OCI-LY7 (cell line): ENCODE data around the gene UCK1. TPM values are rescaled to one million over a fixed set of nuclear protein-coding genes. Genes with fewer than 3 reads are reported as not detected.

ENCODE experiments used
- BruUV-seq: library from RNA; stranded (reverse); fragments of 400-500 nt; replicated peaks from 2 replicates; lab custom pipeline; 2021; lab: Mats Ljungman, UMichigan
- CTCF ChIA-PET: fragments of 300-600 bp; sonication (Branson Sonifier 250); formaldehyde crosslinking; loops from one replicate; lab custom pipeline; 2022; ENCODE audit warnings: antibody characterized with exemption; ENCODE audit not compliant: unreplicated experiment; lab: Charles Lee
- POLR2A ChIA-PET: fragments of 300-600 bp; sonication (Branson Sonifier 250); formaldehyde crosslinking; loops from one replicate; lab custom pipeline; 2022; ENCODE audit warnings: antibody characterized with exemption; lab: Charles Lee
- DNase-seq: peaks from one replicate; pipeline ENCODE4 v3.0.0-alpha.2; 2015; ENCODE audit warnings: low spot score
- H2AFZ ChIP-seq: fragments of 200-600 bp; sonication (generic), shearing (Covaris generic); 2 replicates; pipeline ENCODE4 v1.6.1; 2014; ENCODE audit warnings: mild to moderate bottlenecking, antibody characterized with exemption, low read length, moderate library complexity
- H3K27ac ChIP-seq: fragments of 200-600 bp; sonication (generic); 2 replicates; pipeline ENCODE4 v1.5.1; 2014; ENCODE audit warnings: mixed run types, low read depth, mild to moderate bottlenecking, moderate library complexity, low read length, inconsistent platforms; ENCODE audit not compliant: poor library complexity, severe bottlenecking
- H3K36me3 ChIP-seq: fragments of 200-600 bp; sonication (generic); 2 replicates; pipeline ENCODE4 v1.6.1; 2014; ENCODE audit warnings: mild to moderate bottlenecking, antibody characterized with exemption, low read length, moderate library complexity, mixed read lengths; ENCODE audit not compliant: insufficient read depth
- H3K4me1 ChIP-seq: fragments of 200-600 bp; sonication (generic); 2 replicates; pipeline ENCODE4 v1.5.1; 2014; ENCODE audit warnings: mild to moderate bottlenecking, low read length; ENCODE audit not compliant: insufficient read depth, poor library complexity, severe bottlenecking
- H3K4me2 ChIP-seq: fragments of 200-600 bp; sonication (generic); 2 replicates; pipeline ENCODE4 v1.6.1; 2014; ENCODE audit warnings: mild to moderate bottlenecking, low read length
- H3K4me3 ChIP-seq: fragments of 200-600 bp; sonication (generic); 2 replicates; pipeline ENCODE4 v1.5.1; 2014; ENCODE audit warnings: mild to moderate bottlenecking, low read depth, low read length; ENCODE audit not compliant: poor library complexity, severe bottlenecking
- H3K79me2 ChIP-seq: fragments of 200-600 bp; sonication (generic); 2 replicates; pipeline ENCODE4 v1.6.1; 2016; ENCODE audit warnings: low read depth, mild to moderate bottlenecking, low read length, moderate library complexity, mixed read lengths; ENCODE audit not compliant: insufficient read depth
- H3K9me2 ChIP-seq: fragments of 200-600 bp; sonication (generic); 2 replicates; pipeline ENCODE4 v1.6.1; 2016; ENCODE audit warnings: mild to moderate bottlenecking, low read length, mixed read lengths; ENCODE audit not compliant: insufficient read depth
- H3K9me3 ChIP-seq: fragments of 200-600 bp; sonication (generic); 2 replicates; pipeline ENCODE4 v1.6.1; 2014; ENCODE audit warnings: mild to moderate bottlenecking, mixed run types, low read length, mixed read lengths
- H4K20me1 ChIP-seq: fragments of 200-600 bp; sonication (generic); 2 replicates; pipeline ENCODE4 v1.6.1; 2014; ENCODE audit warnings: mild to moderate bottlenecking, antibody characterized with exemption, low read length, moderate library complexity, mixed read lengths; ENCODE audit not compliant: insufficient read depth
- CTCF ChIP-seq: fragments of 200-600 bp; sonication (generic); conservative IDR thresholded peaks from 2 replicates; pipeline ENCODE4 v1.5.1; 2014; ENCODE audit warnings: mild to moderate bottlenecking, antibody characterized with exemption, low read length, moderate library complexity, mixed read lengths
- EZH2phosphoT487 ChIP-seq: fragments of 200-600 bp; sonication (generic); IDR thresholded peaks from 2 replicates; pipeline ENCODE4 v1.6.1; 2018; ENCODE audit warnings: low read depth, borderline replicate concordance, mild to moderate bottlenecking, mixed run types, antibody characterized with exemption, low read length, moderate library complexity, mixed read lengths
- intact Hi-C: fragments of 100-400 bp; cut with micrococcal nuclease; formaldehyde crosslinking; loops from one replicate; pipeline ENCODE4 v1.10.0; 2022; ENCODE audit not compliant: unreplicated experiment
- total RNA-seq, 2 experiments: library from RNA; depleted of rRNA in 1 of 2; stranded (reverse); fragments of >200 nt in 1 of 2; shearing (Covaris generic) in 1 of 2; gene quantifications; 2 replicates each; pipeline ENCODE4 v1.2.3, GENCODE V29; 2014 to 2022

UCK1 gene
- total RNA-seq, 2 experiments from 2014 or later, result 25.9 to 29.0 TPM

- H4K20me1 ChIP-seq, result no peaks in the 10 kb centered on the region
- no peak for DNase-seq
- no peaks in the 10 kb centered on the region for H3K4me1 ChIP-seq
These were observed 36.7 kb downstream of the UCK1 start for GRCh38 chr9:131494296-131494870.

GRCh38 chr9:131492070-131492469, 39.0 kb downstream of the UCK1 start:
- POLR2A ChIA-PET, result no interaction called here

More at GRCh38 chr9:131494296-131494870, 36.7 kb downstream of the UCK1 start:
- TF ChIP-seq EZH2phosphoT487, result no peak
- TF ChIP-seq CTCF, result no peak
- Histone ChIP-seq H3K9me3 (no peaks in the 10 kb centered on the region), H3K79me2 (no peaks in the 10 kb centered on the region), H3K27ac (no peak overlapping the region), H3K9me2 (no peaks in the 10 kb centered on the region), H3K4me2 (no peak overlapping the region), H3K4me3 (no peak overlapping the region), H3K36me3 (peaks cover 100% of the 10 kb centered on the region), H2AFZ (no peak overlapping the region)
- intact Hi-C loops, result no loop called here
- BruUV-seq, result no TSS peak
- CTCF ChIA-PET, result no interaction called here
- POLR2A ChIA-PET, result no interaction called here

More at GRCh38 chr9:131492070-131492469, 39.0 kb downstream of the UCK1 start:
- intact Hi-C loops, result no loop called here
- Histone ChIP-seq H3K79me2 (no peaks in the 10 kb centered on the region), H3K4me2 (no peak overlapping the region), H3K9me2 (no peaks in the 10 kb centered on the region), H3K36me3 (peaks cover 100% of the 10 kb centered on the region), H3K27ac (no peak overlapping the region), H2AFZ (no peak overlapping the region), H3K9me3 (no peaks in the 10 kb centered on the region), H4K20me1 (no peaks in the 10 kb centered on the region), H3K4me1 (no peaks in the 10 kb centered on the region), H3K4me3 (no peak overlapping the region)
- no peak for TF ChIP-seq CTCF
- no peak for TF ChIP-seq EZH2phosphoT487
- no TSS peak for BruUV-seq
- DNase-seq, result no peak
- CTCF ChIA-PET, result no interaction called here
